GM19193 (cell line): ENCODE data around the gene DNAH6.

ENCODE experiments used
- POLR2A ChIP-seq: IDR thresholded peaks from 4 replicates; pipeline ENCODE4 v1.6.1; 2011; ENCODE audit not compliant: insufficient read depth, insufficient read length; ENCODE audit errors: extremely low read depth

Gene DNAH6

GRCh38 chr2:84779781-84780180 is 263.5 kb downstream of the DNAH6 start:
- no peak for TF ChIP-seq POLR2A

- no peak for TF ChIP-seq POLR2A
These were observed 265.8 kb downstream of the DNAH6 start for GRCh38 chr2:84781942-84782716.

DNA sequence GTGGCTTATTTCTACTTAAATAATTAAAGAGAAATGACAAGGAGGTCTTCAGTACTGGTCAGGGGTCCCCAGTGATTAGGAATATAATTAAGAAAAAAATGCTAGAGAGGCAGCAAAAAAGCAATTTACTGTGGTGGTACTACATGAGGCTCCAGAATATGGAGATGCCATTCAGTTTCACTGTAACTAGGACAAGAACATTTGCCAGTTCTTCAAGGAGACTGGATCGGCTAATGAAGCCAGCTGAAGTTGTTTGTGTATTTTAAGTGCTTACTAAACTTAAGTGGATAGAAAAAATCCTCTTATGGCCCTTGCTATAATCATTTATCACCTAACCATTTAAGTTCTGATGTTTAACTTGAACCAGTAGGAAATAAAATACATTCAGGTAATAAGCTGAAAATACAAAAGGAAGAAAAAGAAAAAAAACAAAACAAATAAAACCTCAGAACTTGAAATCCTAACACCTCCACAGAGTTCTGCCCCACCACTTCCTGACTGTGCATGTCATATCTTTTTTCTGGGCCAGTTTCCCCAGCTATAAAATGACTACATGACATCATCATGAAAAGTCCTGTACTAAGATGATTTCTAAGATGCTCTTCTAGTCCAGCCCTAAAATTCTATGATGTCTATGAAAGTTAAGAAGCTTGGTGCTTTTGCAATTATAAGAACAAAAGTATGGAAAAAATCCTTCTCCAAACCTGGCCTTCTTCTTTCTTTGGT is 266.6 kb downstream of the DNAH6 start:
- no peak for TF ChIP-seq POLR2A

- no peak for TF ChIP-seq POLR2A
These were observed 269.7 kb downstream of the DNAH6 start for GRCh38 chr2:84785950-84786349.

DNA sequence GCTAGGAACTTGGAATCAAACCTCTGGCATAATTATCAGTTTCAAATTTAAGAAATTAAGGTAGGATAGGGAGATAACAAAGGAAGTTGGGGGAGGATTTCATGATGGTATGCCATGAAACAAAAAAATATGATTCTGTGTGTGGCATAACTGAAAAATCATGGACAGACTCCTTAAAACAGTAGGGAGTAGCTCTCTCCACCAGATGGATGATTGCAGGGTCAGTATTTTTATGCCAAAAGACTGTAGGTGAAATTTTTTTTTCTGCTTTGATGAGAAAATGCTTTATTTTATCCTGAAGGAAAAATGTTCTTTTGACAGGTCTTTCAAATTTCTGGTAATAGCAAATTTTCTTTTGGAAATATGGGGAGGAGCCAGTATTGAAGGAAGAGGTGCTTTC is 270.3 kb downstream of the DNAH6 start:
- TF ChIP-seq POLR2A: no peak

DNA sequence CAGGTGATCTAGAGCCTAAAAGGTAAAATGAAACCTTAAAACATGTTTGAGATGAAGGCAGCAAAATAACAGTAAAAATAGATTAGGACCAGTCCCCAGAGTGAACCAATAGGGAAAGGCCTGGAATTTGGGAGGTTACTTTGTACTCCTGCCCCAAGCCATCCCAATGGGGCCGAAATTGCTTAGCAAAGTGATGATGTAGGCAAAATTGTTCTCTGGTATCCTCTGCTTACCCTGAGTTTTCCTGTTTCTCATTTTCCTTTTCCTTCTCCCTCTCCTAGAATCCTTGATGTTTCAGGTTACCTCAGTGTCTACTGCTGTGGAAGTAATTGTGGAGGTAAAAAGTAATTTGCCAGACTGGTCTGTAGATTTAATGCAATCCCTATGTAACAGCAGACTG is 271.7 kb downstream of the DNAH6 start:
- TF ChIP-seq POLR2A: no peak

- no peak for TF ChIP-seq POLR2A
These were observed 272.2 kb downstream of the DNAH6 start for GRCh38 chr2:84788498-84788897.

DNA sequence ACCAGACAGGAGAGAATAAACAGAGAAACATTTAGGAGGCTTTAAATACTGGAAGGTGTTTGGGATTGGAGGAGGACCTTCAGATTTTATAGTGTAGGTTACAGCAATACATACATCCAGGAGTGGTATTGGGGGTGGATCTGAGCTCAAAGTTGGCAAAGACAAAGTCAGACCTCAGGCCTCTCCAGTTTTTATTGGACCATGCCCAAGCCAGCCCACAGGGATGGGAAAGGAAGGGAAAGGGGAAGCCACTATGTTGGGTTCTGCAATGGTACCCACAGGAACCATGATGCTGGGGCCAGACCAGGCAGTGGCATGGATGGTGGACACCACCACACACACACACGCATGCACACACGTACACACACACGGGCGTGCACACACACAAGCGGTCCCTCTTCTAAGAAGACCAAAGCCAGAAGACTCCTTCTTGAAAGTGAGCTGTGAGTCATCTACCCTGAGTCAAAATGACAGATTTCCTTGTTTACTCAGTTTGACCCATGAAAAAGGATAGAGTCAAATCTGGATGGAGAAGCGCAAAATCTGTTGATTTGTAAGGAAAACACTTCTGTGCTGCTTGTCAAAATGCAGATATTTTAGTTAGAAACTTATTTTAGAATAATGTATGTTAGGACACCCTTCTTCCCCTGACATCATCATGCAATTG is 276.7 kb downstream of the DNAH6 start:
- TF ChIP-seq POLR2A: no peak

DNA sequence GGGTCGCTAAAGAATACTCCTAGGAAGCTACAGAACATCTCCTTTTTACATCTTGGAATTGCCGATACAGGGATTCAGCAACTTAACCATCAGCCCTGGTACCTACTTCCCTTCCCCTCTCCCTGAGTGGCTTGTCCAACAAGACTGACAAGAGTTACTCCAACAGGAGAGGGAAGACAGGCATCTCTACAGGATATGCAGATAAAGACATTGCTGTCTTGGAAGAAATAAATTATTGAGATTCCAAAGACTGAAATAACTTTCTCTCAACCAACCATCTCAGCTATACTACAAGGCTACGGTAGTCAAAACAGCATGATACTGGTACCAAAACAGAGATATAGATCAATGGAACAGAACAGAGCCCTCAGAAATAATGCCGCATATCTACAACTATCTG is 277.3 kb downstream of the DNAH6 start:
- no peak for TF ChIP-seq POLR2A

DNA sequence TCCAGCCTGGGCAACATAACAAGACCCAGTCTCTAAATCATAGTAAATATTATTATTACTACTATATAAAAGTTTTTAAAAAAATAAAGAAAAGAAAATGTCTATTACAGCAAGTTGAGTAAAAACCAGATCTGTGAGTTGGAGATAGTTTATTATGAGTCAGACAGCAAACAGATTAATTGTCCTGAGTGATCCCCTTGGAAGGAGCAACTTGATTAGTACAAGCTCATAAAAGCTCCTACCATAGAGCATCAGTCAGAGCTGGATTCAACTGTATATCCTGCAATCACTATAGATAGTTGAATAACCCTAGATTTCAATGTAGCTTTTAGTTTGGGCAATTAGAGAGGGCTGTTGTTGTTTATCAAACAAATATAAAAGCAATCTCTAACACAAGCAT is 280.5 kb downstream of the DNAH6 start:
- no peak for TF ChIP-seq POLR2A

GRCh38 chr2:84797271-84797670 is 281.0 kb downstream of the DNAH6 start:
- no peak for TF ChIP-seq POLR2A

DNA sequence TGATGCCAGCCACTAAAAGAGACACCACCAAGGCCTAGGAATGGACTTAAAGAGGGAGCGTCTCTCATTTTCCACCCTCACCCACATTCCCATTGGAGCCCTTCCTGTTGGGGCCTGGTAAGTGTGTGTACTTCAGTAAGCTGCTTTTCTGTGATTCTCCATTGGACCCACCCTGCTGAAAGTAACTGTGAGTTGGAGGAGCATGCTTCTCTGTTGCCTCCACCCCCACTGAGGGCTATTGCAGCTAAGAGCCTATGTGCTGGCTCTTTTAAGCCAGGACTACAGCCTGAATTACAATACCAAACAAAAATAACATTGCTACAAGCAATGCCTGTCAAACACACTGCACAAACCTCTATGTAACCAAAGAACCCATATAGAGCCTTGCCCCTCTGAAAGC is 283.5 kb downstream of the DNAH6 start:
- no peak for TF ChIP-seq POLR2A

DNA sequence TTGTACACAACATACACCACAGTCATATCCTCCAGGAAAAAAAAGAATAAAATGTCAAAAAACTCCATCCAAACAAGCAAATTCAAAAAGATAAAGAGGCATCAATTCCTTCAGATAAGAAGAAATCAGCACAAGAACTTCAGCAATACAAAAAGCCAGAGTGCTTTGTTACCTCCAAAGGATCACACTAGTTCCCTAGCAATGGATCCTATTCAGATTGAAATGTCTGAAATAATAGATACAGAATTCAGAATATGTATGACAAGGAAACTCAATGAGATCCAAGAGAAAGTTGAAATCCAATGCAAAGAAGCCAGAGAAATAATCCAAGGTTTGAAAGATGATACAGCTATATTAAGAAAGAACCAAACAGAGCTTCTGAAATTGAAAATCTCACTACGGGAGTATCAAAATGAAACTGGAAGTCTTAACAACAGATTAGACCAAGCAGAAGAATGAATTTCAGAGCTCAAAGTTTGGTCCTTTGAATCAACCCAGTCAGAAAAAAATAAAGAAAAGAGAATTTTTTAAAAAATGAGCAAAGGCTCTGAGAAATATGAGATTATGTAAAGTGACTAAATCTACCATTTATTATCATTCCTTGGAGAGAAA is 284.0 kb downstream of the DNAH6 start:
- TF ChIP-seq POLR2A: no peak

DNA sequence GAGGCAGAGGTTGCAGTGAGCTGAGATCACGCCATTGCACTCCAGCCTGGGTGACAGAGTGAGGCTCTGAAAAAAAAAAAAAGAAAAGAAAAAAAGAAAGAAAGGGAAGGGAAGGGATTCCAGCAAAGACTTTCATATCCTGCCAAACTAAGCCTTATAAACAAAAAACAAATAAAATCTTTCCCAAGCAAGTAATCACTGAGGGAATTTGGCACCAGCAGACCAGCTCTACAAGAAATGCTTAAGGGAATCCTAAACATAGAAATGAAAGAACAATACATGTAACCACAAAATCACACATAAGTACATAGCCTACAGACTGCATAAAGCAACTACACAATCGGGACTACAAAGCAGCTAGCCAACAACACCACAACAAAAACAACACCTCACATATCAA is 285.5 kb downstream of the DNAH6 start:
- no peak for TF ChIP-seq POLR2A

GRCh38 chr2:84805250-84805958 is 289.1 kb downstream of the DNAH6 start:
- TF ChIP-seq POLR2A: no peak
